Thoracic aorta (tissue), 2 donors: ENCODE results near the gene KCNJ14. TPM values are rescaled to one million over a fixed set of nuclear protein-coding genes. Genes with fewer than 3 reads are reported as not detected.

Experiments used
- ATAC-seq: fragments of 150-250 bp; one replicate; pipeline ENCODE4 v1.8.0; 2017; ENCODE audit warnings: low read depth; ENCODE audit not compliant: insufficient number of reproducible peaks, low FRiP score
- DNase-seq: peaks from one replicate; pipeline ENCODE4 v3.0.0-alpha.2; 2020; ENCODE audit warnings: low spot score
- H3K27ac ChIP-seq, 2 donors: fragments of 200-600 bp; sonication (generic); 1 replicate in 1 of 2; 2 replicates in 1 of 2; pipeline ENCODE4 v1.5.1; 2016; ENCODE audit warnings: mild to moderate bottlenecking in 2 of 2, moderate library complexity in 2 of 2
- H3K27me3 ChIP-seq: fragments of 200-600 bp; sonication (generic); replicated peaks from 2 replicates; pipeline ENCODE4 v1.6.0; 2016; ENCODE audit warnings: mild to moderate bottlenecking; ENCODE audit not compliant: insufficient read depth
- H3K36me3 ChIP-seq: fragments of 200-600 bp; sonication (generic); one replicate; pipeline ENCODE4 v1.5.1; 2016
- H3K4me1 ChIP-seq, 2 donors: fragments of 200-600 bp; sonication (generic); 1 replicate in 1 of 2; 2 replicates in 1 of 2; pipeline versions ENCODE4 v1.5.1 to v1.6.0; 2016; ENCODE audit warnings: low read depth in 2 of 2, mild to moderate bottlenecking in 1 of 2; ENCODE audit not compliant: control insufficient read depth in 1 of 2
- H3K4me3 ChIP-seq: fragments of 200-600 bp; sonication (generic); 2 replicates; pipeline ENCODE4 v1.5.1; 2016; ENCODE audit warnings: mild to moderate bottlenecking
- H3K9me3 ChIP-seq: fragments of 200-600 bp; sonication (generic); 2 replicates; pipeline ENCODE4 v1.5.1; 2016
- CTCF ChIP-seq: fragments of 200-600 bp; sonication (generic); IDR thresholded peaks from one replicate; pipeline ENCODE4 v1.5.1; 2019; ENCODE audit warnings: antibody characterized with exemption
- total RNA-seq, 2 donors: library from RNA; depleted of rRNA; stranded (reverse); fragments of >200 nt; gene quantifications; one replicate each; pipeline versions ENCODE4 v1.1.0 to v1.2.3, GENCODE V29; 2016

KCNJ14 gene
- total RNA-seq, 2 donors from 2014 or later: 0.27 to 1.2 TPM

DNA sequence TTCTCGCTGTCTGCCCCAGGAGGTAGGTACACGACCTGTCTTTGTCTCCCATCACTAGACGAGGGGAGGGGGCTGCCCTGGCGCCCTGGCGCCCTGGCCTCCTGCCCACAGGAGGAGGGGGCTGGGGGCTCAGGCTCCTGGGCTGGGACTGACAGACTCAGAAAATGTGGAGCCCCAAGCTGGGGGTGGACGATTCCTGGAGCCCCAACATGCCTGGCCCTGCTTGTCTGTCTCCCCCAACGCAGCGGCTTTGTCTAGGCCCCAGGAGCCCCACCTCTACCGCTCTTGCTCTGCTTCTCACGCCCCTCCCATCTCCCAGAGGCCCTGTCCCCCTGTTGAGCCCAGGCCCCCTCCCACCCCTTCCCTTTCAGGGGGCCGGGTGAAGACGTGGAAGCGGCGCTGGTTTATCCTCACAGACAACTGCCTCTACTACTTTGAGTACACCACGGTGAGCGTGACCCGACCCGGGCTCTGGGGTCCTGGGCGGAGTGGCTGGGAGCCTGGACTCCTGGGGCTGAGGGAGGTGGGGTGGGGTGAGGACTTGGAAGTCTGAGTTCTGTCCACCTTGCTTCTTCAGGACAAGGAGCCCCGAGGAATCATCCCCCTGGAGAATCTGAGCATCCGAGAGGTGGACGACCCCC lies 22.4 kb downstream of the KCNJ14 start:
- no peaks in the 10 kb centered on the region for H3K27me3 ChIP-seq
- TF ChIP-seq CTCF: no peak
- H3K4me3 ChIP-seq: no peak overlapping the region
- no peak for DNase-seq
- no peak overlapping the region for H3K27ac ChIP-seq
- H3K4me1 ChIP-seq: peaks cover 5 to 15% of the 10 kb centered on the region in 2 donors
- H3K36me3 ChIP-seq: peaks cover 50% of the 10 kb centered on the region
- ATAC-seq: no peak
- no peaks in the 10 kb centered on the region for H3K9me3 ChIP-seq

DNA sequence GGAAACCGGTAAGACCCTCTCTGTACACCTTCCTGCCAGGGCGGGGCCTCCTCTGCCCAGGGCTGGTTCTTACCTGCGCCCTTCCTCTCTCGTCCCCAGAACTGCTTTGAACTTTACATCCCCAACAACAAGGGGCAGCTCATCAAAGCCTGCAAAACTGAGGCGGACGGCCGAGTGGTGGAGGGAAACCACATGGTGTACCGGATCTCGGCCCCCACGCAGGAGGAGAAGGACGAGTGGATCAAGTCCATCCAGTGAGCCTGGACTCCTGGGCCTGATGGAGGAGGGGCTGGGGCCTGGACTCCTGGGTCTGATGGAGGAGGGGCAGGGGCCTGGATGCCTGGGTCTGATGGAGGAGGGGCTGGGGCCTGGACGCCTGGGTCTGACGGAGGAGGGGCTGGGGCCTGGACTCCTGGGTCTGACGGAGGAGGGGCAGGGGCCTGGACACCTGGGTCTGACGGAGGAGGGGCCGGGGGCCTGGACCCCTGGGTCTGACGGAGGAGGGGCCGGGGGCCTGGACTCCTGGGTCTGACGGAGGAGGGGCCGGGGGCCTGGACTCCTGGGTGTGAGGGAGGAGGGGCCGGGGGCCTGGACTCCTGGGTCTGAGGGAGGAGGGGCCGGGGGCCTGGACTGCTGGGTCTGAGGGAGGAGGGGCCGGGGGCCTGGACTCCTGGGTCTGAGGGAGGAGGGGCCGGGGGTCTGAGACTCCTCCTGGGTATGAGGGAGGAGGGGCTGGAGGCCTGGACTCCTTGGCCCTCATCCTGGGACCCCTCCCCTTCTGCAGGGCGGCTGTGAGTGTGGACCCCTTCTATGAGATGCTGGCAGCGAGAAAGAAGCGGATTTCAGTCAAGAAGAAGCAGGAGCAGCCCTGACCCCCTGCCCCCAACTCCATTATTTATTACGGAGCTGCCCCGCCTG lies 23.2 kb downstream of the KCNJ14 start:
- no peak overlapping the region for H3K4me3 ChIP-seq
- DNase-seq (no peak), ATAC-seq (no peak)
- H3K4me1 ChIP-seq: peaks cover 5 to 15% of the 10 kb centered on the region in 2 donors
- H3K27me3 ChIP-seq: no peaks in the 10 kb centered on the region
- no peaks in the 10 kb centered on the region for H3K9me3 ChIP-seq
- H3K36me3 ChIP-seq: peaks cover 44% of the 10 kb centered on the region
- TF ChIP-seq CTCF: no peak
- H3K27ac ChIP-seq: no peak overlapping the region

DNA sequence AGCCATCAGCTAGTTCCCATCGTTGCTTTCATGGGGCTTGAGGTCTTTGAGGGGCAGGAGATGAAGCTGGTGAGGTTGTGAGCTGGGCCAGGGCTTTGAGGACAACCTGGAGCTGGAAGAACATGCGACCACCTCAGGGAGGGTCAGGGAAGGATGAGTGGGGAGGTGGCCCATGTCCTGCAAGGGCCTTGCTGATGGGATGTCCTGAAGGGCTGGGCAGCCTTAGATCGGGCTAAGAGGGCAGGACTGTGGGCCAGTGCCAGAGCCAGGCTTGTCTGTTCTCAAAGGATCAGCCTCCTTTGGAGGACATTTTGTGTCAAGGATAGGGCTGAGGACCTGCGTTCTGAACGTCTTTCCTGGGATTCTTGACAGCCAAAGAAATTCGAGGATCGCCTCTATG lies 24.3 kb downstream of the KCNJ14 start:
- H3K4me3 ChIP-seq: peak overlapping the region; percentile 89
- H3K36me3 ChIP-seq: peaks cover 36% of the 10 kb centered on the region
- no peak for ATAC-seq
- no peaks in the 10 kb centered on the region for H3K27me3 ChIP-seq
- no peak for DNase-seq
- peaks cover 5 to 15% of the 10 kb centered on the region in 2 donors for H3K4me1 ChIP-seq
- H3K27ac ChIP-seq: peak overlapping the region; percentile 91 to 95
- H3K9me3 ChIP-seq: no peaks in the 10 kb centered on the region
- TF ChIP-seq CTCF: no peak

- no peaks in the 10 kb centered on the region for H3K9me3 ChIP-seq
- peak overlapping the region; percentile 89 for H3K4me3 ChIP-seq
- H3K27ac ChIP-seq: peak overlapping the region; percentile 91 to 95
- H3K27me3 ChIP-seq: no peaks in the 10 kb centered on the region
- DNase-seq (no peak), ATAC-seq (peak; percentile 29)
- H3K4me1 ChIP-seq: peaks cover 5 to 15% of the 10 kb centered on the region in 2 donors
- no peak for TF ChIP-seq CTCF
- peaks cover 32% of the 10 kb centered on the region for H3K36me3 ChIP-seq
These were observed 24.8 kb downstream of the KCNJ14 start for GRCh38 chr19:48480183-48480557.
